Measurements from ENCODE around the gene ZNF486.
A peak's percentile ranks its signal among the peaks of the same experiment; 100 is the strongest.
"Not testable (repeated sequence)": the region's sequence is repeated elsewhere in the genome, so short reads cannot be mapped to it uniquely, and the experiment has no call there.

The ZNF486 gene

GRCh38 chr19:20167020-20167644 lies at the start of gene ZNF486:
Gene ZNF486, plus strand, starts transcription at chr19:20167214. Its CDS starts 117 bp downstream, at chr19:20167331.
- DNase-seq (ENCODE audit: low read depth) = peak; percentile 87

- not testable (repeated sequence) for DNase-seq (ENCODE audit: low read depth)
These were observed 48.8 kb upstream of the ZNF486 start for GRCh38 chr19:20118064-20118839.

GRCh38 chr19:20124879-20125278 lies 42.1 kb upstream of the ZNF486 start:
- DNase-seq (ENCODE audit: low read depth) = no peak

- DNase-seq (ENCODE audit: low read depth) = not testable (repeated sequence)
These were observed 34.1 kb upstream of the ZNF486 start for GRCh38 chr19:20132933-20133332.

GRCh38 chr19:20137714-20138113 lies 29.3 kb upstream of the ZNF486 start:
- not testable (repeated sequence) for DNase-seq (ENCODE audit: low read depth)

- DNase-seq (ENCODE audit: low read depth) = no peak
These were observed 15.3 kb upstream of the ZNF486 start for GRCh38 chr19:20151617-20152145.

- not testable (repeated sequence) for DNase-seq (ENCODE audit: low read depth)
These were observed 14.5 kb upstream of the ZNF486 start for GRCh38 chr19:20152506-20152905.

- DNase-seq (ENCODE audit: low read depth) = no peak
These were observed 13.7 kb upstream of the ZNF486 start for GRCh38 chr19:20153281-20153680.

- DNase-seq (ENCODE audit: low read depth) = no peak
These were observed 12.4 kb upstream of the ZNF486 start for GRCh38 chr19:20154636-20155035.

- DNase-seq (ENCODE audit: low read depth) = no peak
These were observed 4.2 kb upstream of the ZNF486 start for GRCh38 chr19:20162821-20163220.

GRCh38 chr19:20164456-20164855 lies 2.6 kb upstream of the ZNF486 start:
- DNase-seq (ENCODE audit: low read depth) = no peak

- no peak for DNase-seq (ENCODE audit: low read depth)
These were observed 932 bp upstream of the ZNF486 start for GRCh38 chr19:20165971-20166592.

- DNase-seq (ENCODE audit: low read depth) = peak; percentile 40
These were observed 673 bp downstream of the ZNF486 start for GRCh38 chr19:20167651-20168122.

GRCh38 chr19:20171285-20171684 lies 4.3 kb downstream of the ZNF486 start:
- DNase-seq (ENCODE audit: low read depth) = no peak

- DNase-seq (ENCODE audit: low read depth) = not testable (repeated sequence)
These were observed 8.8 kb downstream of the ZNF486 start for GRCh38 chr19:20175848-20176247.

- not testable (repeated sequence) for DNase-seq (ENCODE audit: low read depth)
These were observed 12.9 kb downstream of the ZNF486 start for GRCh38 chr19:20179956-20180355.

- DNase-seq (ENCODE audit: low read depth) = no peak
These were observed 15.3 kb downstream of the ZNF486 start for GRCh38 chr19:20182222-20182785.

- DNase-seq (ENCODE audit: low read depth) = no peak
These were observed 19.2 kb downstream of the ZNF486 start for GRCh38 chr19:20186174-20186573.

GRCh38 chr19:20197747-20198146 lies 30.7 kb downstream of the ZNF486 start:
- no peak for DNase-seq (ENCODE audit: low read depth)

- no peak for DNase-seq (ENCODE audit: low read depth)
These were observed 42.0 kb downstream of the ZNF486 start for GRCh38 chr19:20209051-20209450.

GRCh38 chr19:20214366-20214765 lies 47.4 kb downstream of the ZNF486 start:
- not testable (repeated sequence) for DNase-seq (ENCODE audit: low read depth)

- not testable (repeated sequence) for DNase-seq (ENCODE audit: low read depth)
These were observed 54.6 kb downstream of the ZNF486 start for GRCh38 chr19:20221605-20222004.
